Muscle layer of colon (tissue), 2 donors: ENCODE data around the gene DPY19L2.
"Not testable (repeated sequence)": the region's sequence is repeated elsewhere in the genome, so short reads cannot be mapped to it uniquely, and the experiment has no call there.

ENCODE experiments used
- H3K27ac ChIP-seq: one replicate; pipeline ENCODE4 v1.7.0; 2013; ENCODE audit warnings: low read depth, mild to moderate bottlenecking, low read length, moderate library complexity
- H3K27me3 ChIP-seq, 2 donors: one replicate each; pipeline ENCODE4 v1.7.0; 2013; ENCODE audit warnings: low read length in 2 of 2, mild to moderate bottlenecking in 2 of 2; ENCODE audit not compliant: insufficient read depth in 2 of 2, control insufficient read depth in 1 of 2
- H3K36me3 ChIP-seq: one replicate; pipeline ENCODE4 v1.7.0; 2013; ENCODE audit warnings: mild to moderate bottlenecking, low read length; ENCODE audit not compliant: insufficient read depth
- H3K4me1 ChIP-seq: one replicate; pipeline ENCODE4 v1.7.0; 2013; ENCODE audit warnings: mild to moderate bottlenecking, low read length; ENCODE audit not compliant: insufficient read depth
- H3K4me3 ChIP-seq, 2 donors: one replicate each; pipeline ENCODE4 v1.7.0; 2013; ENCODE audit warnings: low read length in 2 of 2, low read depth in 1 of 2, mild to moderate bottlenecking in 1 of 2, moderate library complexity in 1 of 2
- H3K9ac ChIP-seq: one replicate; pipeline ENCODE4 v1.7.0; 2013; ENCODE audit warnings: low read length
- H3K9me3 ChIP-seq: one replicate; pipeline ENCODE4 v1.7.0; 2013; ENCODE audit warnings: mild to moderate bottlenecking, low read length
- donor health status: abdominal sarcoma.
- donor health status: Adenocarcinoma of cecum.

DPY19L2 gene

GRCh38 chr12:63655543-63656257 lies 12.6 kb downstream of the DPY19L2 start:
- not testable (repeated sequence) for H3K27ac ChIP-seq, H3K4me3 ChIP-seq, H3K9me3 ChIP-seq, H3K4me1 ChIP-seq, H3K36me3 ChIP-seq, H3K9ac ChIP-seq, H3K27me3 ChIP-seq

GRCh38 chr12:63654481-63654880 lies 13.8 kb downstream of the DPY19L2 start:
- H3K4me3 ChIP-seq, H3K27ac ChIP-seq, H3K27me3 ChIP-seq, H3K4me1 ChIP-seq, H3K9me3 ChIP-seq, H3K36me3 ChIP-seq, H3K9ac ChIP-seq: not testable (repeated sequence)

- H3K4me1 ChIP-seq, H3K4me3 ChIP-seq, H3K9ac ChIP-seq, H3K9me3 ChIP-seq, H3K36me3 ChIP-seq, H3K27ac ChIP-seq, H3K27me3 ChIP-seq: not testable (repeated sequence)
These were observed 18.8 kb downstream of the DPY19L2 start for GRCh38 chr12:63649517-63649916.

GRCh38 chr12:63643381-63644140 lies 24.7 kb downstream of the DPY19L2 start:
- H3K36me3 ChIP-seq, H3K27me3 ChIP-seq, H3K9me3 ChIP-seq, H3K9ac ChIP-seq, H3K4me1 ChIP-seq, H3K4me3 ChIP-seq, H3K27ac ChIP-seq: not testable (repeated sequence)

- not testable (repeated sequence) for H3K9me3 ChIP-seq, H3K27ac ChIP-seq, H3K4me3 ChIP-seq, H3K27me3 ChIP-seq, H3K9ac ChIP-seq, H3K36me3 ChIP-seq, H3K4me1 ChIP-seq
These were observed 44.0 kb downstream of the DPY19L2 start for GRCh38 chr12:63624258-63624657.

- not testable (repeated sequence) for H3K9me3 ChIP-seq, H3K27me3 ChIP-seq, H3K4me3 ChIP-seq, H3K4me1 ChIP-seq, H3K27ac ChIP-seq, H3K36me3 ChIP-seq, H3K9ac ChIP-seq
These were observed 52.7 kb downstream of the DPY19L2 start for GRCh38 chr12:63615544-63615943.

- not testable (repeated sequence) for H3K27me3 ChIP-seq, H3K36me3 ChIP-seq, H3K4me1 ChIP-seq, H3K9ac ChIP-seq, H3K4me3 ChIP-seq, H3K9me3 ChIP-seq, H3K27ac ChIP-seq
These were observed 57.0 kb downstream of the DPY19L2 start for GRCh38 chr12:63611285-63611684.

- H3K4me1 ChIP-seq, H3K27me3 ChIP-seq, H3K9me3 ChIP-seq, H3K36me3 ChIP-seq, H3K4me3 ChIP-seq, H3K27ac ChIP-seq, H3K9ac ChIP-seq: not testable (repeated sequence)
These were observed 59.0 kb downstream of the DPY19L2 start for GRCh38 chr12:63609281-63609680.

GRCh38 chr12:63604985-63605384 lies 63.3 kb downstream of the DPY19L2 start:
- not testable (repeated sequence) for H3K4me1 ChIP-seq, H3K4me3 ChIP-seq, H3K27ac ChIP-seq, H3K27me3 ChIP-seq, H3K36me3 ChIP-seq, H3K9ac ChIP-seq, H3K9me3 ChIP-seq

- not testable (repeated sequence) for H3K9me3 ChIP-seq, H3K27me3 ChIP-seq, H3K4me1 ChIP-seq, H3K36me3 ChIP-seq, H3K9ac ChIP-seq, H3K4me3 ChIP-seq, H3K27ac ChIP-seq
These were observed 73.5 kb downstream of the DPY19L2 start for GRCh38 chr12:63594828-63595227.

- H3K4me3 ChIP-seq, H3K27me3 ChIP-seq, H3K9me3 ChIP-seq, H3K4me1 ChIP-seq, H3K36me3 ChIP-seq, H3K27ac ChIP-seq, H3K9ac ChIP-seq: not testable (repeated sequence)
These were observed 83.9 kb downstream of the DPY19L2 start for GRCh38 chr12:63584426-63584825.

- not testable (repeated sequence) for H3K4me1 ChIP-seq, H3K27ac ChIP-seq, H3K4me3 ChIP-seq, H3K27me3 ChIP-seq, H3K9me3 ChIP-seq, H3K36me3 ChIP-seq, H3K9ac ChIP-seq
These were observed 85.0 kb downstream of the DPY19L2 start for GRCh38 chr12:63583289-63583688.
